GM18909 (cell line): ENCODE measurements around the gene UBASH3A.
A peak's percentile ranks its signal among the peaks of the same experiment; 100 is the strongest.
"Not testable (repeated sequence)": the region's sequence is repeated elsewhere in the genome, so short reads cannot be mapped to it uniquely, and the experiment has no call there.

Experiments
- ATAC-seq: cut with Tn5 transposase; IDR thresholded peaks from one replicate; pipeline ENCODE4 v1.9.1; 2021; ENCODE audit warnings: mild to moderate bottlenecking; ENCODE audit not compliant: unreplicated experiment, poor library complexity

Gene UBASH3A

GRCh38 chr21:42461881-42462877 lies 58.5 kb downstream of the UBASH3A start:
- no peak for ATAC-seq

GRCh38 chr21:42463861-42464515 lies 60.3 kb downstream of the UBASH3A start:
- ATAC-seq = no peak

- peak; percentile 39 for ATAC-seq
These were observed 61.5 kb downstream of the UBASH3A start for GRCh38 chr21:42465008-42465802.

- ATAC-seq = no peak
These were observed 62.1 kb downstream of the UBASH3A start for GRCh38 chr21:42465803-42466127.

- ATAC-seq = no peak
These were observed 63.0 kb downstream of the UBASH3A start for GRCh38 chr21:42466700-42467099.

GRCh38 chr21:42467140-42467983 lies 63.7 kb downstream of the UBASH3A start:
- peak; percentile 36 for ATAC-seq

- no peak for ATAC-seq
These were observed 64.9 kb downstream of the UBASH3A start for GRCh38 chr21:42468491-42469131.

- peak; percentile 34 for ATAC-seq
These were observed 65.6 kb downstream of the UBASH3A start for GRCh38 chr21:42469272-42469671.

- ATAC-seq = not testable (repeated sequence)
These were observed 66.0 kb downstream of the UBASH3A start for GRCh38 chr21:42469726-42470125.

GRCh38 chr21:42471206-42471605 lies 67.5 kb downstream of the UBASH3A start:
- ATAC-seq = no peak

- no peak for ATAC-seq
These were observed 68.1 kb downstream of the UBASH3A start for GRCh38 chr21:42471716-42472330.

GRCh38 chr21:42472521-42472920 lies 68.8 kb downstream of the UBASH3A start:
- no peak for ATAC-seq

- ATAC-seq = no peak
These were observed 69.9 kb downstream of the UBASH3A start for GRCh38 chr21:42473498-42474042.

GRCh38 chr21:42474043-42474831 lies 70.5 kb downstream of the UBASH3A start:
- ATAC-seq = peak; percentile 55

- no peak for ATAC-seq
These were observed 71.3 kb downstream of the UBASH3A start for GRCh38 chr21:42475036-42475435.

GRCh38 chr21:42475526-42476387 lies 72.1 kb downstream of the UBASH3A start:
- no peak for ATAC-seq
